WTC11 (cell line): ENCODE results near the gene DCT. TPM values are rescaled to one million over a fixed set of nuclear protein-coding genes. Genes with fewer than 3 reads are reported as not detected.

Experiments used
- ATAC-seq: fragments of 200-7000 bp; cut with Tn5 transposase; 2 replicates; pipeline ENCODE4 v1.10.0; 2021; ENCODE audit warnings: mild to moderate bottlenecking, moderate library complexity
- CTCF ChIA-PET: fragments of 300-600 bp; sonication (Branson Sonifier 250); formaldehyde crosslinking; loops from one replicate; lab custom pipeline; 2021; ENCODE audit warnings: antibody characterized with exemption; lab: Charles Lee
- POLR2A ChIA-PET: fragments of 350-600 bp; sonication (Branson Sonifier 250); formaldehyde crosslinking; loops from one replicate; lab custom pipeline; 2021; ENCODE audit warnings: antibody characterized with exemption; lab: Charles Lee
- DNase-seq: peaks from one replicate; pipeline ENCODE4 v3.0.0; 2021; ENCODE audit warnings: low spot score
- H3K27ac Mint-ChIP-seq: 2 replicates; pipeline ENCODE4 v1.8.0; 2021; ENCODE audit warnings: mixed read lengths
- H3K27me3 Mint-ChIP-seq: 2 replicates; pipeline ENCODE4 v1.8.0; 2021; ENCODE audit warnings: low read depth, mild to moderate bottlenecking, moderate library complexity, mixed read lengths
- H3K36me3 Mint-ChIP-seq: 2 replicates; pipeline ENCODE4 v1.8.0; 2021; ENCODE audit warnings: mixed read lengths
- H3K4me1 Mint-ChIP-seq: 2 replicates; pipeline ENCODE4 v1.8.0; 2022; ENCODE audit warnings: mixed read lengths
- H3K4me3 Mint-ChIP-seq: 2 replicates; pipeline ENCODE4 v1.8.0; 2021; ENCODE audit warnings: mild to moderate bottlenecking, moderate library complexity, mixed read lengths
- H3K9me3 Mint-ChIP-seq: 2 replicates; pipeline ENCODE4 v1.8.0; 2021; ENCODE audit warnings: mixed read lengths
- AFF4 ChIP-seq: sonication (generic); formaldehyde crosslinking; IDR thresholded peaks from 2 replicates; pipeline ENCODE4 v1.8.1; 2023; ENCODE audit warnings: mild to moderate bottlenecking, missing genetic modification reagents, borderline replicate concordance
- CDX4 ChIP-seq: fragments of 250-450 bp; sonication (Bioruptor Pico); IDR thresholded peaks from 2 replicates; pipeline ENCODE4 v1.9.0; 2021; ENCODE audit warnings: moderate library complexity, mild to moderate bottlenecking, inconsistent platforms, borderline replicate concordance
- CREB1 ChIP-seq: sonication (generic); formaldehyde crosslinking; IDR thresholded peaks from 2 replicates; pipeline ENCODE4 v1.8.0; 2023; ENCODE audit warnings: mild to moderate bottlenecking, missing genetic modification reagents
- EMX1 ChIP-seq: fragments of 250-450 bp; sonication (Bioruptor Pico); IDR thresholded peaks from 2 replicates; pipeline ENCODE4 v1.8.0; 2021; ENCODE audit warnings: mild to moderate bottlenecking
- HMGA2 ChIP-seq: fragments of 250-450 bp; sonication (Bioruptor Pico); IDR thresholded peaks from 2 replicates; pipeline ENCODE4 v1.4.0; 2021; ENCODE audit warnings: mild to moderate bottlenecking, moderate library complexity
- NR2C2 ChIP-seq: sonication (generic); formaldehyde crosslinking; IDR thresholded peaks from 2 replicates; pipeline ENCODE4 v1.8.0; 2022; ENCODE audit warnings: mild to moderate bottlenecking, missing genetic modification reagents
- PRDM15 ChIP-seq: sonication (generic); formaldehyde crosslinking; IDR thresholded peaks from 2 replicates; pipeline ENCODE4 v1.8.0; 2022; ENCODE audit warnings: missing genetic modification reagents
- PREB ChIP-seq: sonication (generic); formaldehyde crosslinking; IDR thresholded peaks from 2 replicates; pipeline ENCODE4 v1.8.1; 2022; ENCODE audit warnings: mild to moderate bottlenecking, missing genetic modification reagents, moderate library complexity, borderline replicate concordance
- ZBTB43 ChIP-seq: sonication (generic); formaldehyde crosslinking; IDR thresholded peaks from 2 replicates; pipeline ENCODE4 v1.8.1; 2023; ENCODE audit warnings: mild to moderate bottlenecking, missing genetic modification reagents
- ZNF281 ChIP-seq: sonication (generic); formaldehyde crosslinking; IDR thresholded peaks from 2 replicates; pipeline ENCODE4 v1.8.0; 2023; ENCODE audit warnings: mild to moderate bottlenecking, missing genetic modification reagents
- ZNF317 ChIP-seq: sonication (generic); formaldehyde crosslinking; IDR thresholded peaks from 2 replicates; pipeline ENCODE4 v1.8.1; 2023; ENCODE audit warnings: low read depth, mild to moderate bottlenecking, moderate library complexity, missing genetic modification reagents, borderline replicate concordance
- total RNA-seq: library from RNA; stranded (reverse); gene quantifications from 3 replicates; pipeline ENCODE4 v1.2.3, GENCODE V29; 2021

DCT gene
- total RNA-seq, 1 experiment from 2014 or later: not detected

GRCh38 chr13:94417294-94417693 is 62.2 kb downstream of the DCT start:
- ChIA-PET POLR2A (no interaction called here), CTCF (interaction anchor here (1.1 to 1.6 kb wide), 4 partner anchors 11 to 71 kb away, joined by 3 to 25 read pairs (median 10); no protein-coding TSS in a partner anchor)
- no peak overlapping the region for H3K4me3 Mint-ChIP-seq
- no peaks in the 10 kb centered on the region for H3K27me3 Mint-ChIP-seq
- peaks cover 28% of the 10 kb centered on the region for H3K9me3 Mint-ChIP-seq
- H3K4me1 Mint-ChIP-seq: peaks cover 23% of the 10 kb centered on the region
- ATAC-seq: no peak
- DNase-seq: no peak
- H3K27ac Mint-ChIP-seq: no peak overlapping the region
- peaks cover 20% of the 10 kb centered on the region for H3K36me3 Mint-ChIP-seq
- TF ChIP-seq ZNF281 (CRISPR knock-in tag) (no peak), PRDM15 (CRISPR knock-in tag) (no peak), ZBTB43 (CRISPR knock-in tag) (no peak), NR2C2 (CRISPR knock-in tag) (no peak), CREB1 (CRISPR knock-in tag) (no peak), PREB (no peak), CDX4 (no peak), ZNF317 (CRISPR knock-in tag) (no peak), EMX1 (CRISPR knock-in tag) (no peak), AFF4 (CRISPR knock-in tag) (no peak), HMGA2 (CRISPR knock-in tag) (no peak)
- TF ChIP-seq, all 79 proteins: peak for 0
